HepG2 (cell line): ENCODE results near the gene CHFR. TPM values are rescaled to one million over a fixed set of nuclear protein-coding genes. Genes with fewer than 3 reads are reported as not detected.

Experiments
- ATAC-seq: fragments of 200-7000 bp; cut with Tn5 transposase; 3 replicates; pipeline ENCODE4 v1.9.1; 2020; ENCODE audit warnings: mild to moderate bottlenecking, moderate library complexity
- BruUV-seq: library from RNA; stranded (reverse); fragments of 400-500 nt; replicated peaks from 2 replicates; lab custom pipeline; 2021; lab: Mats Ljungman, UMichigan
- CTCF ChIA-PET: fragments of 300-600 bp; formaldehyde crosslinking; extraction: SDS; loops from one replicate; lab custom pipeline; 2021; ENCODE audit warnings: low total read pairs, inconsistent platforms, low intra/inter-chr PET ratio; lab: Yijun Ruan, JAX
- POLR2A ChIA-PET: fragments of 350-600 bp; sonication (Branson Sonifier 250); formaldehyde crosslinking; loops from one replicate; lab custom pipeline; 2020; ENCODE audit warnings: antibody characterized with exemption, inconsistent platforms; lab: Yijun Ruan, JAX
- DNase-seq: peaks from one replicate; pipeline ENCODE4 v3.0.0-alpha.2; 2015; ENCODE audit warnings: low spot score
- FAIRE-seq: peaks from 3 replicates; lab custom pipeline; 2011; peaks lifted over from hg19 to GRCh38; lab: Jason Lieb, UNC
- H2AFZ ChIP-seq: one replicate; pipeline ENCODE4 v1.6.1; 2011; ENCODE audit warnings: low read length, inconsistent platforms
- H3K27ac ChIP-seq: fragments of 300-600 bp; 3 replicates; pipeline ENCODE4 v1.8.0; 2011; ENCODE audit warnings: mixed run types, mild to moderate bottlenecking, mixed read lengths, low read length, inconsistent platforms; ENCODE audit not compliant: insufficient read depth; ENCODE audit errors: extremely low read length
- H3K27me3 ChIP-seq, 2 experiments: fragments of 200-600 bp in 1 of 2; 2 replicates in 1 of 2; 3 replicates in 1 of 2; pipeline versions ENCODE4 v1.6.0 to v1.8.0; 2011; ENCODE audit warnings: low read length in 2 of 2, mild to moderate bottlenecking in 2 of 2, moderate library complexity in 2 of 2, inconsistent platforms in 1 of 2; ENCODE audit not compliant: insufficient read depth in 2 of 2, control insufficient read depth in 1 of 2
- H3K36me3 ChIP-seq, 2 experiments: fragments of 200-600 bp in 1 of 2; replicated peaks in 1 of 2; 2 replicates in 1 of 2; 3 replicates in 1 of 2; pipeline versions ENCODE4 v1.5.1 to v1.8.0; 2011; ENCODE audit warnings: low read length in 2 of 2, inconsistent platforms in 1 of 2; ENCODE audit not compliant: insufficient read depth in 2 of 2, control insufficient read depth in 1 of 2
- H3K4me1 ChIP-seq: 2 replicates; pipeline ENCODE4 v1.5.1; 2012; ENCODE audit warnings: low read length, inconsistent platforms; ENCODE audit not compliant: insufficient read depth
- H3K4me2 ChIP-seq: 2 replicates; pipeline ENCODE4 v1.6.0; 2011; ENCODE audit warnings: low read depth, low read length, inconsistent platforms
- H3K4me3 ChIP-seq, 3 experiments: fragments of 200-600 bp in 1 of 3; sonication (generic), shearing (Covaris generic) in 1 of 3; replicated peaks in 1 of 3; 2 replicates each; pipeline ENCODE4 v1.5.1; 2011 to 2016; ENCODE audit warnings: low read length in 3 of 3, inconsistent platforms in 2 of 3, low read depth in 2 of 3, mild to moderate bottlenecking in 2 of 3, control low read depth in 1 of 3, mixed read lengths in 1 of 3; ENCODE audit not compliant: insufficient read depth in 1 of 3
- H3K79me2 ChIP-seq: one replicate; pipeline ENCODE4 v1.6.1; 2011; ENCODE audit warnings: low read length, inconsistent platforms; ENCODE audit not compliant: insufficient read depth
- H3K9ac ChIP-seq: 2 replicates; pipeline ENCODE4 v1.6.0; 2011; ENCODE audit warnings: mild to moderate bottlenecking, low read depth, low read length, inconsistent platforms; ENCODE audit not compliant: insufficient read depth
- H3K9me3 ChIP-seq: 2 replicates; pipeline ENCODE4 v1.5.1; 2012; ENCODE audit warnings: mild to moderate bottlenecking, low read length
- H4K20me1 ChIP-seq: 2 replicates; pipeline ENCODE4 v1.6.0; 2011; ENCODE audit warnings: inconsistent platforms, mild to moderate bottlenecking, low read length, moderate library complexity; ENCODE audit not compliant: insufficient read depth
- AKAP8 ChIP-seq: sonication (generic); formaldehyde crosslinking; IDR thresholded peaks from 2 replicates; pipeline ENCODE4 v1.5.1; 2020; ENCODE audit warnings: mild to moderate bottlenecking, missing genetic modification reagents
- FOXC1 ChIP-seq: sonication (generic); formaldehyde crosslinking; IDR thresholded peaks from 2 replicates; pipeline ENCODE4 v1.8.0; 2022; ENCODE audit warnings: mild to moderate bottlenecking, missing genetic modification reagents, borderline replicate concordance
- LRRFIP1 ChIP-seq: sonication (generic); formaldehyde crosslinking; conservative IDR thresholded peaks from 2 replicates; pipeline ENCODE4 v1.4.0; 2020; ENCODE audit warnings: missing genetic modification reagents
- MAFK ChIP-seq, 2 experiments: IDR thresholded peaks in 1 of 2; conservative IDR thresholded peaks in 1 of 2; 2 replicates each; pipeline ENCODE4 v1.6.1; 2011; ENCODE audit warnings: improper control_type of control experiment in 2 of 2, low read length in 2 of 2
- REST ChIP-seq, 2 experiments: IDR thresholded peaks; 2 replicates each; pipeline ENCODE4 v1.6.1; 2011 to 2012; ENCODE audit warnings: low read length in 2 of 2, borderline replicate concordance in 1 of 2, low read depth in 1 of 2, mild to moderate bottlenecking in 1 of 2, moderate library complexity in 1 of 2
- SP4 ChIP-seq: sonication (generic); formaldehyde crosslinking; IDR thresholded peaks from 2 replicates; pipeline ENCODE4 v1.8.1; 2023; ENCODE audit warnings: mild to moderate bottlenecking, missing genetic modification reagents
- ZBTB1 ChIP-seq: sonication (generic); formaldehyde crosslinking; IDR thresholded peaks from 2 replicates; pipeline ENCODE4 v1.4.0; 2020; ENCODE audit warnings: missing genetic modification reagents, borderline replicate concordance
- ZNF354B ChIP-seq: sonication (generic); formaldehyde crosslinking; IDR thresholded peaks from 2 replicates; pipeline ENCODE4 v1.8.0; 2022; ENCODE audit warnings: mild to moderate bottlenecking, missing genetic modification reagents
- ZNF557 ChIP-seq: sonication (generic); formaldehyde crosslinking; IDR thresholded peaks from 2 replicates; pipeline ENCODE4 v1.4.0; 2020; ENCODE audit warnings: missing genetic modification reagents
- WGBS: methylation state at CpG from one replicate; pipeline ENCODE4 v1.1.6; 2017; ENCODE audit warnings: low lambda C conversion rate; 5-methylcytosine and 5-hydroxymethylcytosine counted together
- in situ Hi-C: cut with HindIII; loops from 2 replicates; pipeline ENCODE4 v1.10.0; 2017; ENCODE audit warnings: low pct_unique_long_range_greater_than_20kb; ENCODE audit not compliant: extremely low pct_ligation_motif_present
- intact Hi-C: fragments of 100-400 bp; cut with micrococcal nuclease; formaldehyde crosslinking; loops from one replicate; pipeline ENCODE4 v1.10.0; 2022; ENCODE audit not compliant: unreplicated experiment
- polyA plus RNA-seq, 8 experiments: library from polyadenylated mRNA; depleted of rRNA in 3 of 8; stranded (reverse) in 7 of 8; unstranded in 1 of 8; fragments of >200 nt; fragmentation: Illumina TruSeq in 4 of 8; extraction: Trizol in 4 of 8; gene quantifications; 2 replicates each; pipeline versions ENCODE4 v1.2.1 to v1.2.3, GENCODE V29; 2011 to 2016; ENCODE audit warnings: low read depth in 4 of 8, missing spikeins in 1 of 8, mixed read lengths in 1 of 8; ENCODE audit not compliant: insufficient read depth in 1 of 8
- total RNA-seq, 5 experiments: library from RNA; depleted of rRNA; stranded (reverse); fragments of >200 nt; fragmentation: Illumina TruSeq; extraction: Trizol; gene quantifications; 2 replicates each; pipeline ENCODE4 v1.2.3, GENCODE V29; 2016; ENCODE audit warnings: low read depth in 1 of 5
- TF ChIP-seq, protein P1 (sequence below): sonication (generic); formaldehyde crosslinking; IDR thresholded peaks from 2 replicates; pipeline ENCODE4 v1.8.0; 2022; ENCODE audit warnings: mild to moderate bottlenecking, missing genetic modification reagents, moderate library complexity
- TF ChIP-seq, protein P2 (sequence below): sonication (generic); formaldehyde crosslinking; IDR thresholded peaks from 2 replicates; pipeline ENCODE4 v1.9.0; 2021; ENCODE audit warnings: missing genetic modification reagents, borderline replicate concordance

The CHFR gene
- total and polyA plus RNA-seq, 2 of the 13 experiments (the other 11 are each of a cell fraction or from before 2014, with no cell fraction given): 21.4 to 21.5 TPM

DNA sequence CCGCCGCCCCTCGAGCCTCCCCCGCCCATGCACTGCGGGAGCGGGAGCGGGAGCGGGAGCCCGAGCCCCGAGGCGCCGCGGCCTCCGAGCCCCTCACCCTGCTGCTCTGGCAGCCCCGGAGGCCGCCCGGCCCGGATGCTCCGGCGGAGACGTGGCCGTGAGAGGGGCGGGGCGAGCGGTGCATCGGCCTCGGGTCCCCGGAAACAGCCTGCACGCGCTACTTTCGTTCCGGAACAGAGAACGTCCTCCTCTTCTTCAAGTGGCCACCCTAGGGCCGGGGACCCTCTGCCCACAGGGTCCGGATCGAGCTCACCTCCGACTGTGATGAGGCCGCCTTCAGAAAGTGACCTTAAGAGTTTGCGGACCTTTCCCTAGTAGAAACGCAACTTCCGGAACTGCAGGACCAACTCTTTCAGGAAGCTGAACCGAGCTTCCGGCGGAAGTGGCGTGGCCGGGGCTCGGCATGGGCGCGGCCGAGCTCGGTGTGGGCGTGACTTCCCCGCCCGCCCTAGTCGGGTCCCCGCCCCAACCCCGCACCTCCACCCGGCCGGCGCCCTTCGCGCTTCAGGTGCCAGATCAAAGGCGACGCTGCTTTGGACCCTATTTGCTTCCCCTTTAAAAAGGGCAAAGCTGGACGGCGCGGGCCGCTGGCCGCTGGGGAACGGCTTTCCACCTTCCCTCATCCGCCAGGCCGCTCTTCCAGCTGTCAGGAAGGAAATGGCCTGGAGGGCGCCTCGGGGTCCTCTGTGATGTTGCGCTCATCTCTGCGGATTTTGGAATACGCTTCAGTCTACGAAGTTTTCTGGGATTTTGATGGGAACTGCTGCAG is 58.5 kb downstream of the CHFR start, which contains the start of gene GOLGA3:
TSS of gene GOLGA3 (minus strand) at position 164 of the 829 bp plus-strand sequence. CDS start 6,741 bp downstream, outside the sequence.
- peaks cover 23% of the 10 kb centered on the region for H3K4me1 ChIP-seq
- peak within 1 kb of the TSS; percentile 82 to 100 (median 87) for H3K4me3 ChIP-seq
- no peaks in the 10 kb centered on the region; a peak in 1 of 5 replicates for H3K27me3 ChIP-seq
- peaks cover 45% of the 10 kb centered on the region for H3K79me2 ChIP-seq
- DNase-seq: peak; percentile 87
- peak within 1 kb of the TSS; percentile 92 for H2AFZ ChIP-seq
- ChIA-PET POLR2A (interaction anchor here (0.9 to 1.9 kb wide), 4 partner anchors 9 to 251 kb away, joined by 3 to 11 read pairs (median 4); partner anchors contain the start of gene CHFR), CTCF (no interaction called here)
- ATAC-seq: peak; percentile 93
- peak within 1 kb of the TSS; percentile 78 for H3K4me2 ChIP-seq
- 14% methylated on average over 28 of the region's 78 CpGs for WGBS
- H4K20me1 ChIP-seq: peaks cover 17% of the 10 kb centered on the region
- H3K9ac ChIP-seq: peak within 1 kb of the TSS; percentile 99
- FAIRE-seq: peak; percentile 23
- no peaks in the 10 kb centered on the region for H3K9me3 ChIP-seq
- intact Hi-C loops (no loop called here), in situ Hi-C loops (no loop called here)
- no TSS peak for BruUV-seq
- peak within 1 kb of the TSS; percentile 99 for H3K27ac ChIP-seq
- peaks cover 2 to 27% of the 10 kb centered on the region in 2 experiments; a peak in 4 of 5 replicates for H3K36me3 ChIP-seq
- no peak for TF ChIP-seq LRRFIP1 (CRISPR knock-in tag)
- TF ChIP-seq, protein P1, sequence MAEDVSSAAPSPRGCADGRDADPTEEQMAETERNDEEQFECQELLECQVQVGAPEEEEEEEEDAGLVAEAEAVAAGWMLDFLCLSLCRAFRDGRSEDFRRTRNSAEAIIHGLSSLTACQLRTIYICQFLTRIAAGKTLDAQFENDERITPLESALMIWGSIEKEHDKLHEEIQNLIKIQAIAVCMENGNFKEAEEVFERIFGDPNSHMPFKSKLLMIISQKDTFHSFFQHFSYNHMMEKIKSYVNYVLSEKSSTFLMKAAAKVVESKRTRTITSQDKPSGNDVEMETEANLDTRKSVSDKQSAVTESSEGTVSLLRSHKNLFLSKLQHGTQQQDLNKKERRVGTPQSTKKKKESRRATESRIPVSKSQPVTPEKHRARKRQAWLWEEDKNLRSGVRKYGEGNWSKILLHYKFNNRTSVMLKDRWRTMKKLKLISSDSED (CRISPR knock-in tag): no peak
- no peak for TF ChIP-seq ZBTB1 (CRISPR knock-in tag)
- 0 out of 2 replicates have a peak, but pooled peaks have one; percentile 26 for TF ChIP-seq ZNF557 (CRISPR knock-in tag)
- peak; percentile 62; the same call in 1 of the 2 replicates for TF ChIP-seq FOXC1 (CRISPR knock-in tag)
- TF ChIP-seq SP4 (CRISPR knock-in tag): peak; percentile 95
- TF ChIP-seq, protein P2, sequence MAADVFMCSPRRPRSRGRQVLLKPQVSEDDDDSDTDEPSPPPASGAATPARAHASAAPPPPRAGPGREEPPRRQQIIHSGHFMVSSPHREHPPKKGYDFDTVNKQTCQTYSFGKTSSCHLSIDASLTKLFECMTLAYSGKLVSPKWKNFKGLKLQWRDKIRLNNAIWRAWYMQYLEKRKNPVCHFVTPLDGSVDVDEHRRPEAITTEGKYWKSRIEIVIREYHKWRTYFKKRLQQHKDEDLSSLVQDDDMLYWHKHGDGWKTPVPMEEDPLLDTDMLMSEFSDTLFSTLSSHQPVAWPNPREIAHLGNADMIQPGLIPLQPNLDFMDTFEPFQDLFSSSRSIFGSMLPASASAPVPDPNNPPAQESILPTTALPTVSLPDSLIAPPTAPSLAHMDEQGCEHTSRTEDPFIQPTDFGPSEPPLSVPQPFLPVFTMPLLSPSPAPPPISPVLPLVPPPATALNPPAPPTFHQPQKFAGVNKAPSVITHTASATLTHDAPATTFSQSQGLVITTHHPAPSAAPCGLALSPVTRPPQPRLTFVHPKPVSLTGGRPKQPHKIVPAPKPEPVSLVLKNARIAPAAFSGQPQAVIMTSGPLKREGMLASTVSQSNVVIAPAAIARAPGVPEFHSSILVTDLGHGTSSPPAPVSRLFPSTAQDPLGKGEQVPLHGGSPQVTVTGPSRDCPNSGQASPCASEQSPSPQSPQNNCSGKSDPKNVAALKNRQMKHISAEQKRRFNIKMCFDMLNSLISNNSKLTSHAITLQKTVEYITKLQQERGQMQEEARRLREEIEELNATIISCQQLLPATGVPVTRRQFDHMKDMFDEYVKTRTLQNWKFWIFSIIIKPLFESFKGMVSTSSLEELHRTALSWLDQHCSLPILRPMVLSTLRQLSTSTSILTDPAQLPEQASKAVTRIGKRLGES (CRISPR knock-in tag): no peak
- TF ChIP-seq ZNF354B (CRISPR knock-in tag): no peak
- no peak for TF ChIP-seq MAFK (conservative IDR thresholded peaks at IDR 0.05 in 1 of 2, IDR thresholded peaks at IDR 0.05 in 1 of 2; ENCODE audit: low read length in 2 of 2)
- no peak for TF ChIP-seq REST (IDR thresholded peaks at IDR 0.05; ENCODE audit: borderline replicate concordance in 1 of 2, low read depth in 1 of 2, low read length in 2 of 2)
- TF ChIP-seq AKAP8 (CRISPR knock-in tag): 0 out of 2 replicates have a peak, but pooled peaks have one; percentile 76
